ENCODE measurements around the gene GPSM1. TPM values are rescaled to one million over a fixed set of nuclear protein-coding genes. Genes with fewer than 3 reads are reported as not detected.

GPSM1 gene
- total and polyA plus RNA-seq, 4 donors, result 12.6 to 41.6 (median 22.7) TPM

GRCh38 chr9:136335296-136336155 lies 8.2 kb downstream of the GPSM1 start:
- ATAC-seq (ENCODE audit: insufficient read depth, low FRiP score), result no peak

DNA sequence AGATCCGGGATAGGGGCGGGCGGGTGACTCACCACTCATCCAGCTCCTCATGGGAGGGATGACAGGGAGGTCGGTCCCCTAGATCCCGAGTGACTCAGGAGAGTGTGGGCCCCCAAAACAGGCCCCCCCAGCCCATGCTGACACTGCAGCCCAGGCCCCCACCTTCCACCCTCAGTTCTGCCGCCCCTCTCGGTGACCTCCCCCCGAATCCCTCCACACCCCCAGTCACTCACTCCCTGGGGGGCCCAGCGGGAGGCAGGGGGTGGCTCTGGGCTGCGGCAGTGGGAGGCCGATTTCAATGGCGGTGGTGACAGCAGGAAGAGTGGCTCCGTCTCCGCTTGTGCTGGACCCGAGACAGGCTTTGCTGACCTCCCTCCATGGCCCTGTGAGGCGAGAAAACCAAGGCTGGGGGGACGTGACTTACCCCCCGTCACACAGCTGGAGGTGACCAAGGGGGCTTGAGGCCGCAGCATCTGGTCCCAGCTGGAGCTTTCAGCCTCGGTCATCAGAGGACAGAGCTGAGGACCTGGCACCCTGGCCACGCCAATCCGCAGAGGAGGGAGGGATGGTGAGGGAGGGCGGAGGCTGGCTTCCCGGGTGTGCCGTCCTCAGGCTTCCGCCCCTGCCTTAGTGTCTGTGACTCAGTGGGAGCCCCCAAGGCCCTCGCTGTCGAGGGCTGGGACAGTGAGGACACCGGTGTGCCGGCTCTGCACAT lies 9.0 kb downstream of the GPSM1 start:
- Histone ChIP-seq H3K27ac (ENCODE audit: low read depth in 1 of 2, low read length in 1 of 2) (peak overlapping the region in 1 of 2 donors; percentile 15), H3K36me3 (ENCODE audit: control insufficient read depth in 4 of 4, insufficient read depth in 4 of 4, low read length in 4 of 4) (peaks cover 0 to 31% (median 15%) of the 10 kb centered on the region in 4 donors), H3K27me3 (ENCODE audit: control insufficient read depth in 3 of 3, insufficient read depth in 3 of 3, low read length in 2 of 3) (no peaks in the 10 kb centered on the region), H3K4me1 (ENCODE audit: control insufficient read depth in 5 of 5, insufficient read depth in 5 of 5, low read length in 5 of 5) (no peaks in the 10 kb centered on the region), H3K9me3 (ENCODE audit: control insufficient read depth in 4 of 4, insufficient read depth in 3 of 4, low read length in 3 of 4) (no peaks in the 10 kb centered on the region), H3K4me3 (no peak overlapping the region), H3K9ac (ENCODE audit: insufficient read depth in 1 of 2, low read length in 2 of 2) (no peak overlapping the region)
- WGBS, 2 donors, result 86 to 91% methylated on average over 29 to 30 of the region's 30 CpGs
- TF ChIP-seq, protein P1, sequence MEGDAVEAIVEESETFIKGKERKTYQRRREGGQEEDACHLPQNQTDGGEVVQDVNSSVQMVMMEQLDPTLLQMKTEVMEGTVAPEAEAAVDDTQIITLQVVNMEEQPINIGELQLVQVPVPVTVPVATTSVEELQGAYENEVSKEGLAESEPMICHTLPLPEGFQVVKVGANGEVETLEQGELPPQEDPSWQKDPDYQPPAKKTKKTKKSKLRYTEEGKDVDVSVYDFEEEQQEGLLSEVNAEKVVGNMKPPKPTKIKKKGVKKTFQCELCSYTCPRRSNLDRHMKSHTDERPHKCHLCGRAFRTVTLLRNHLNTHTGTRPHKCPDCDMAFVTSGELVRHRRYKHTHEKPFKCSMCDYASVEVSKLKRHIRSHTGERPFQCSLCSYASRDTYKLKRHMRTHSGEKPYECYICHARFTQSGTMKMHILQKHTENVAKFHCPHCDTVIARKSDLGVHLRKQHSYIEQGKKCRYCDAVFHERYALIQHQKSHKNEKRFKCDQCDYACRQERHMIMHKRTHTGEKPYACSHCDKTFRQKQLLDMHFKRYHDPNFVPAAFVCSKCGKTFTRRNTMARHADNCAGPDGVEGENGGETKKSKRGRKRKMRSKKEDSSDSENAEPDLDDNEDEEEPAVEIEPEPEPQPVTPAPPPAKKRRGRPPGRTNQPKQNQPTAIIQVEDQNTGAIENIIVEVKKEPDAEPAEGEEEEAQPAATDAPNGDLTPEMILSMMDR (IDR thresholded peaks at IDR 0.05; ENCODE audit: control extremely low read depth, extremely low read depth), result no peak
- DNase-seq (no peak), ATAC-seq (ENCODE audit: insufficient read depth, low FRiP score) (no peak)

More at GRCh38 chr9:136335296-136336155, 8.2 kb downstream of the GPSM1 start:
- Histone ChIP-seq H3K4me1 (ENCODE audit: control insufficient read depth in 5 of 5, insufficient read depth in 5 of 5, low read length in 5 of 5) (peaks cover 0 to 2% (median 0%) of the 10 kb centered on the region in 5 donors), H3K27me3 (ENCODE audit: control insufficient read depth in 3 of 3, insufficient read depth in 3 of 3, low read length in 2 of 3) (no peaks in the 10 kb centered on the region), H3K36me3 (ENCODE audit: control insufficient read depth in 4 of 4, insufficient read depth in 4 of 4, low read length in 4 of 4) (peaks cover 0 to 30% (median 12%) of the 10 kb centered on the region in 4 donors), H3K9me3 (ENCODE audit: control insufficient read depth in 4 of 4, insufficient read depth in 3 of 4, low read length in 3 of 4) (no peaks in the 10 kb centered on the region), H3K9ac (ENCODE audit: insufficient read depth in 1 of 2, low read length in 2 of 2) (no peak overlapping the region), H3K27ac (ENCODE audit: low read depth in 1 of 2, low read length in 1 of 2) (peak overlapping the region in 1 of 2 donors; percentile 34), H3K4me3 (no peak overlapping the region)
- WGBS, 2 donors, result 89 to 94% methylated on average over 26 of the region's 26 CpGs
- no peak for DNase-seq
- TF ChIP-seq, protein P1 (IDR thresholded peaks at IDR 0.05; ENCODE audit: control extremely low read depth, extremely low read depth), result no peak

DNA sequence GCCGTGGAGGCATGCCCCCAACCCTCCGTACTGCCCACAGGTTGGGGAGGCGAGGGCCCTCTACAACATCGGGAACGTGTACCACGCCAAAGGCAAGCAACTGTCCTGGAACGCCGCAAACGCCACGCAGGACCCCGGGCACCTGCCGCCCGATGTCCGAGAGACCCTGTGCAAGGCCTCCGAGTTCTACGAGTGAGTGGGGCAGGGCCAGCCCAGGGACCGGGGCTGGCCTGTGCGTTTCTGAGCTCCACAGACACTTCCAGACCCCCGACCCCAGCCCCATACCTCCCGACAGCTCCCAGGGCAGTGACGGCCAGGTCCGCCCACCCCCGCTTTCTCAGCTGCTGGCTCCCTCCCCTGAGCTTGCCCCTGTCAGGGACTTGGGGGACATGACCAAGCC lies 9.5 kb downstream of the GPSM1 start:
- ATAC-seq (ENCODE audit: insufficient read depth, low FRiP score) (no peak), DNase-seq (no peak)
- TF ChIP-seq, protein P1 (IDR thresholded peaks at IDR 0.05; ENCODE audit: control extremely low read depth, extremely low read depth), result no peak
- 93 to 96% methylated on average over 23 of the region's 23 CpGs for WGBS, 2 donors
- Histone ChIP-seq H3K9ac (ENCODE audit: insufficient read depth in 1 of 2, low read length in 2 of 2) (no peak overlapping the region), H3K27ac (ENCODE audit: low read depth in 1 of 2, low read length in 1 of 2) (peak overlapping the region in 1 of 2 donors; percentile 15), H3K36me3 (ENCODE audit: control insufficient read depth in 4 of 4, insufficient read depth in 4 of 4, low read length in 4 of 4) (peaks cover 0 to 31% (median 15%) of the 10 kb centered on the region in 4 donors), H3K4me3 (no peak overlapping the region), H3K9me3 (ENCODE audit: control insufficient read depth in 4 of 4, insufficient read depth in 3 of 4, low read length in 3 of 4) (no peaks in the 10 kb centered on the region), H3K4me1 (ENCODE audit: control insufficient read depth in 5 of 5, insufficient read depth in 5 of 5, low read length in 5 of 5) (peaks cover 0 to 2% (median 0%) of the 10 kb centered on the region in 5 donors), H3K27me3 (ENCODE audit: control insufficient read depth in 3 of 3, insufficient read depth in 3 of 3, low read length in 2 of 3) (no peaks in the 10 kb centered on the region)
